Loucy (cell line): ENCODE results near the gene CDH4.

Source experiments
- EZH2phosphoT487 ChIP-seq: fragments of 200-600 bp; IDR thresholded peaks from 2 replicates; pipeline ENCODE4 v1.6.1; 2018; ENCODE audit warnings: antibody characterized with exemption, mild to moderate bottlenecking, moderate library complexity, borderline replicate concordance
- TF ChIP-seq, protein P1 (sequence below): fragments of 200-600 bp; sonication (generic); conservative IDR thresholded peaks from 2 replicates; pipeline ENCODE4 v1.5.1; 2014; ENCODE audit warnings: mild to moderate bottlenecking, antibody characterized with exemption, low read length

DNA sequence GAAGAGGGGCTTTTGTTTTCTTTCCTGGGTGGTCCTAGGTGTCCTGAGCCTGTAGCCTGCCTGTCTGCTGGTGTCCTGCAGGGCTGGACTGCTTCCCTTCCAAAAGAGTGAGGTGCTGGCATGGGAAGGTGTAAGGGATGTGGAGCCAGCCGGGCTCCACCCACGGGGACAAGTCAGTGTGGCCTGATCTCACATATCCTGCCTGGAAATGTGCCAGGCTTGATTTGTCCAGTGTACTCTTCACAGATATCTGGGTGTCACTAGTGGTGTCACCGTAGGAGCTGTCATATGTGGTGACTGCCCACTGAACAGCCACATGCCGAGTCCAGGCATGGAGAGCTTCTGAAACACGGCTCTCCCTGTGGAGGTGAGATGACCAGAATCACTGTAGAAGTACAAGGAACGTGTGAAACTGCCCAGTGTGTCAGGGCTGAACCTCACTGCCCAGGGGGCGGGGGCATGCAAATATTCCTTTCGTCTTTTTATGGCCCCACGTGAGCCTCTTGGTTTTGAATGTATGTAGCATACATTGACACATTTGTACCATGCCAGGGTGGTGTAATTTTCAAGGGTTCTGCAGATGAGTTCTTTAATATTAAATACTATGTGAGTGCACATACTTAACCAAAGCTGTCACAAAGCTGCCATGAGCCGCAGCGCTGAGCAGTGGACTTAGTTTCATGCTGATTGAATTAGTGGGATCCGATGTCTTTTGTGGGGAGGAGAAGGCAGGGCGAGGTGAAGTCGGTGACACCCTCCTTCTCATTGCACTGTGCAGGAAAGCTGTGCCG lies 55.8 kb downstream of the CDH4 start:
- TF ChIP-seq, protein P1, sequence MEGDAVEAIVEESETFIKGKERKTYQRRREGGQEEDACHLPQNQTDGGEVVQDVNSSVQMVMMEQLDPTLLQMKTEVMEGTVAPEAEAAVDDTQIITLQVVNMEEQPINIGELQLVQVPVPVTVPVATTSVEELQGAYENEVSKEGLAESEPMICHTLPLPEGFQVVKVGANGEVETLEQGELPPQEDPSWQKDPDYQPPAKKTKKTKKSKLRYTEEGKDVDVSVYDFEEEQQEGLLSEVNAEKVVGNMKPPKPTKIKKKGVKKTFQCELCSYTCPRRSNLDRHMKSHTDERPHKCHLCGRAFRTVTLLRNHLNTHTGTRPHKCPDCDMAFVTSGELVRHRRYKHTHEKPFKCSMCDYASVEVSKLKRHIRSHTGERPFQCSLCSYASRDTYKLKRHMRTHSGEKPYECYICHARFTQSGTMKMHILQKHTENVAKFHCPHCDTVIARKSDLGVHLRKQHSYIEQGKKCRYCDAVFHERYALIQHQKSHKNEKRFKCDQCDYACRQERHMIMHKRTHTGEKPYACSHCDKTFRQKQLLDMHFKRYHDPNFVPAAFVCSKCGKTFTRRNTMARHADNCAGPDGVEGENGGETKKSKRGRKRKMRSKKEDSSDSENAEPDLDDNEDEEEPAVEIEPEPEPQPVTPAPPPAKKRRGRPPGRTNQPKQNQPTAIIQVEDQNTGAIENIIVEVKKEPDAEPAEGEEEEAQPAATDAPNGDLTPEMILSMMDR: no peak
- no peak for TF ChIP-seq EZH2phosphoT487
